ENCODE data around the gene VWA3B. TPM values are rescaled to one million over a fixed set of nuclear protein-coding genes. Genes with fewer than 3 reads are reported as not detected.

Gene VWA3B
- polyA plus RNA-seq, 3 donors = not detected

GRCh38 chr2:98140210-98140609 is 53.2 kb downstream of the VWA3B start:
- Mint-ChIP-seq H3K4me1 (no peaks in the 10 kb centered on the region), H3K9me3 (peaks cover 0 to 7% (median 0%) of the 10 kb centered on the region in 7 donors), H3K27ac (no peak overlapping the region), H3K4me3 (no peak overlapping the region), H3K36me3 (no peaks in the 10 kb centered on the region), H3K27me3 (ENCODE audit: low read depth in 3 of 3) (peaks cover 5 to 14% (median 7%) of the 10 kb centered on the region in 3 donors)
- TF ChIP-seq, protein P1, sequence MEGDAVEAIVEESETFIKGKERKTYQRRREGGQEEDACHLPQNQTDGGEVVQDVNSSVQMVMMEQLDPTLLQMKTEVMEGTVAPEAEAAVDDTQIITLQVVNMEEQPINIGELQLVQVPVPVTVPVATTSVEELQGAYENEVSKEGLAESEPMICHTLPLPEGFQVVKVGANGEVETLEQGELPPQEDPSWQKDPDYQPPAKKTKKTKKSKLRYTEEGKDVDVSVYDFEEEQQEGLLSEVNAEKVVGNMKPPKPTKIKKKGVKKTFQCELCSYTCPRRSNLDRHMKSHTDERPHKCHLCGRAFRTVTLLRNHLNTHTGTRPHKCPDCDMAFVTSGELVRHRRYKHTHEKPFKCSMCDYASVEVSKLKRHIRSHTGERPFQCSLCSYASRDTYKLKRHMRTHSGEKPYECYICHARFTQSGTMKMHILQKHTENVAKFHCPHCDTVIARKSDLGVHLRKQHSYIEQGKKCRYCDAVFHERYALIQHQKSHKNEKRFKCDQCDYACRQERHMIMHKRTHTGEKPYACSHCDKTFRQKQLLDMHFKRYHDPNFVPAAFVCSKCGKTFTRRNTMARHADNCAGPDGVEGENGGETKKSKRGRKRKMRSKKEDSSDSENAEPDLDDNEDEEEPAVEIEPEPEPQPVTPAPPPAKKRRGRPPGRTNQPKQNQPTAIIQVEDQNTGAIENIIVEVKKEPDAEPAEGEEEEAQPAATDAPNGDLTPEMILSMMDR (IDR thresholded peaks at IDR 0.05) = no peak
- Histone ChIP-seq H3K79me2 (ENCODE audit: insufficient read depth, low read length) (no peaks in the 10 kb centered on the region), H3K4me3 (replicated peaks in 1 of 3; ENCODE audit: low read depth in 2 of 3, low read length in 3 of 3) (no peak overlapping the region), H3K27ac (ENCODE audit: low read depth in 1 of 2, low read length in 2 of 2) (no peak overlapping the region), H3K27me3 (ENCODE audit: control insufficient read depth in 2 of 2, insufficient read depth in 2 of 2, low read length in 2 of 2) (no peaks in the 10 kb centered on the region), H3K9ac (ENCODE audit: insufficient read depth, low read length, poor library complexity, severe bottlenecking) (no peak overlapping the region), H3K4me2 (replicated peaks; ENCODE audit: extremely low read depth, low read length, poor library complexity, severe bottlenecking) (no peak overlapping the region), H3K4me1 (ENCODE audit: control insufficient read depth in 1 of 2, insufficient read depth in 2 of 2, low read length in 2 of 2) (no peaks in the 10 kb centered on the region), H2AFZ (ENCODE audit: insufficient read depth, low read depth, low read length, poor library complexity, severe bottlenecking) (no peak overlapping the region), H3K36me3 (replicated peaks in 1 of 2; ENCODE audit: control insufficient read depth in 1 of 2, insufficient read depth in 2 of 2, low read length in 2 of 2) (no peaks in the 10 kb centered on the region), H4K20me1 (ENCODE audit: insufficient read depth, low read length) (no peaks in the 10 kb centered on the region), H3K9me3 (replicated peaks in 1 of 2; ENCODE audit: control insufficient read depth in 1 of 2, insufficient read depth in 1 of 2, low read length in 2 of 2) (no peaks in the 10 kb centered on the region)
- no peak for DNase-seq
- WGBS (ENCODE audit: insufficient coverage) = 82% methylated on average over 2 of the region's 5 CpGs
- intact Hi-C loops (cut with micrococcal nuclease) = no loop called here

DNA sequence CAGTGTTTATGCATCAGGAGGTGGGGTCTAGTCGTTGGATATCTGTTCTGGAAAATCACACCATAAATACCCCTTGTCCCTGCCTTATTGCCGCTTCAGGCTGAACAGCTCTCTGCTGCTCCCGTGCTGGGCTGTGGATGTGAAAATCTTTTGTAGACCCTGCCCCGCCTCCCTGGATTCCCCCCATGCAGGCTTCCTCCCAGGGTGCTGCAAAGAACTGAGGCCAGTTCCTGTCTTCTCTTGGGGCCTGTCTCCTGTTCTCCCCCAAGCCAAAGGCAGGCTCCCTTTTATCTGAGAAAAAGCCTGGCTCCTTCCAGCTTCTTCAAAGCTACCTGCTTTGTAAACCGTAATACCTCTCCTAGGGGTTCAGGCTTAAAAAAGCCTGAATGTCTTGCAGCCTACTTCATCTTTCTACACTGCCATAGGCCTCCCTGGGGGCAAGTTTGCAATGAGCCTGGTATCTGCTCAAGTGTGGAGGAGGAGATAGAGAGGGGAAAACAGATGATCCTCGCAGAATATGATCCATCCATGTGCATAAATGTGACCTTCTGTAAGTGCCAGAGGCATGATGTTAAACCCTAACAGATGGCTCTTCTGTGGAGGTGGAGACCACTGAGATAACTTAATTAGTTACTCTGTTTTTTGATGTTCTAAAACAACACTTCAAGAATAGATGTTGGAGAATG is 55.3 kb downstream of the VWA3B start:
- H3K9me3 Mint-ChIP-seq = peaks cover 0 to 5% (median 0%) of the 10 kb centered on the region in 7 donors
- Histone ChIP-seq H3K4me2 (replicated peaks; ENCODE audit: extremely low read depth, low read length, poor library complexity, severe bottlenecking) (no peak overlapping the region), H3K27me3 (ENCODE audit: control insufficient read depth in 2 of 2, insufficient read depth in 2 of 2, low read length in 2 of 2) (peaks cover 0 to 5% of the 10 kb centered on the region in 2 donors), H2AFZ (ENCODE audit: insufficient read depth, low read depth, low read length, poor library complexity, severe bottlenecking) (no peak overlapping the region), H3K27ac (ENCODE audit: low read depth in 1 of 2, low read length in 2 of 2) (no peak overlapping the region), H3K9ac (ENCODE audit: insufficient read depth, low read length, poor library complexity, severe bottlenecking) (no peak overlapping the region), H3K36me3 (replicated peaks in 1 of 2; ENCODE audit: control insufficient read depth in 1 of 2, insufficient read depth in 2 of 2, low read length in 2 of 2) (no peaks in the 10 kb centered on the region), H3K4me1 (ENCODE audit: control insufficient read depth in 1 of 2, insufficient read depth in 2 of 2, low read length in 2 of 2) (no peaks in the 10 kb centered on the region), H3K4me3 (replicated peaks in 1 of 3; ENCODE audit: low read depth in 2 of 3, low read length in 3 of 3) (no peak overlapping the region), H3K79me2 (ENCODE audit: insufficient read depth, low read length) (no peaks in the 10 kb centered on the region), H3K9me3 (replicated peaks in 1 of 2; ENCODE audit: control insufficient read depth in 1 of 2, insufficient read depth in 1 of 2, low read length in 2 of 2) (no peaks in the 10 kb centered on the region), H4K20me1 (ENCODE audit: insufficient read depth, low read length) (no peaks in the 10 kb centered on the region)
- DNase-seq = no peak
- H3K4me3 Mint-ChIP-seq = no peak overlapping the region
- 78% methylated on average over 2 of the region's 6 CpGs for WGBS (ENCODE audit: insufficient coverage)
- intact Hi-C loops (cut with micrococcal nuclease) = no loop called here
- TF ChIP-seq, protein P1 (IDR thresholded peaks at IDR 0.05) = no peak
- H3K36me3 Mint-ChIP-seq = no peaks in the 10 kb centered on the region
- peaks cover 5 to 10% (median 10%) of the 10 kb centered on the region in 3 donors for H3K27me3 Mint-ChIP-seq (ENCODE audit: low read depth in 3 of 3)
- H3K27ac Mint-ChIP-seq = peak overlapping the region in 1 of 7 donors; percentile 26
- H3K4me1 Mint-ChIP-seq = no peaks in the 10 kb centered on the region

All from CD14-positive monocyte (primary cell).